Uterus (tissue), 4 donors: ENCODE data around the gene RAPH1. TPM values are rescaled to one million over a fixed set of nuclear protein-coding genes. Genes with fewer than 3 reads are reported as not detected.

Source experiments
- DNase-seq, 2 donors: peaks; one replicate each; pipeline ENCODE4 v3.0.0-alpha.2; 2019 to 2020
- H3K27ac ChIP-seq, 2 donors: fragments of 200-600 bp; sonication (generic); 1 replicate in 1 of 2; 2 replicates in 1 of 2; pipeline ENCODE4 v1.5.1; 2016 to 2018
- H3K27me3 ChIP-seq, 2 donors: fragments of 200-600 bp; sonication (generic); one replicate each; pipeline ENCODE4 v1.5.1; 2018 to 2019; ENCODE audit warnings: control low read depth in 1 of 2
- H3K36me3 ChIP-seq, 2 donors: fragments of 200-600 bp; sonication (generic); one replicate each; pipeline ENCODE4 v1.5.1; 2019; ENCODE audit warnings: control low read depth in 1 of 2
- H3K4me1 ChIP-seq, 2 donors: fragments of 200-600 bp; sonication (generic); one replicate each; pipeline ENCODE4 v1.5.1; 2018 to 2019; ENCODE audit warnings: control low read depth in 1 of 2
- H3K4me3 ChIP-seq, 2 donors: fragments of 200-600 bp; sonication (generic); 1 replicate in 1 of 2; 2 replicates in 1 of 2; pipeline ENCODE4 v1.5.1; 2018 to 2019; ENCODE audit warnings: mild to moderate bottlenecking in 1 of 2
- H3K9me3 ChIP-seq, 2 donors: fragments of 200-600 bp; sonication (generic); one replicate each; pipeline ENCODE4 v1.5.1; 2019; ENCODE audit warnings: control low read depth in 1 of 2
- CTCF ChIP-seq, 4 experiments: fragments of 200-600 bp in 2 of 4; fragments of 450-650 bp in 2 of 4; sonication (generic) in 2 of 4; IDR thresholded peaks; one replicate each; pipeline ENCODE4 v1.5.1; 2016 to 2019; ENCODE audit warnings: antibody characterized with exemption in 4 of 4, mild to moderate bottlenecking in 2 of 4, moderate library complexity in 1 of 4
- POLR2A ChIP-seq, 2 donors: fragments of 450-650 bp; IDR thresholded peaks; one replicate each; pipeline ENCODE4 v1.6.1; 2016; ENCODE audit warnings: antibody characterized with exemption in 2 of 2, mild to moderate bottlenecking in 1 of 2, moderate library complexity in 1 of 2
- intact Hi-C: fragments of 100-400 bp; cut with DNase I; formaldehyde crosslinking; loops from one replicate; pipeline ENCODE4 v1.15.1; 2023; ENCODE audit warnings: low total_unique reads
- total RNA-seq, 4 donors: library from RNA; depleted of rRNA in 3 of 4; stranded (reverse); fragments of >200 nt in 3 of 4; gene quantifications; one replicate each; pipeline versions ENCODE4 v1.1.0 to v1.2.4, GENCODE V29; 2014 to 2023
- donor health status: DM: yes; HTN: yes; CAD: no.

Gene RAPH1
- total RNA-seq, 4 donors from 2014 or later: 17.4 to 49.5 (median 23.5) TPM

GRCh38 chr2:203484266-203485112 lies 50.6 kb downstream of the RAPH1 start:
- intact Hi-C loops: no loop called here
- TF ChIP-seq CTCF (IDR thresholded peaks at IDR 0.05) (peak; percentile 30 to 63 (median 46)), POLR2A (IDR thresholded peaks at IDR 0.05) (no peak)
- Histone ChIP-seq H3K4me1 (no peaks in the 10 kb centered on the region), H3K4me3 (no peak overlapping the region), H3K27me3 (no peaks in the 10 kb centered on the region), H3K36me3 (no peaks in the 10 kb centered on the region), H3K27ac (no peak overlapping the region), H3K9me3 (no peaks in the 10 kb centered on the region)
- DNase-seq: peak in 1 of 2 donors; percentile 24

- no peak overlapping the region for H3K27ac ChIP-seq
- no peaks in the 10 kb centered on the region for H3K36me3 ChIP-seq
- H3K4me1 ChIP-seq: no peaks in the 10 kb centered on the region
- DNase-seq: no peak
- no peak overlapping the region for H3K4me3 ChIP-seq
- no peaks in the 10 kb centered on the region for H3K27me3 ChIP-seq
- H3K9me3 ChIP-seq: no peaks in the 10 kb centered on the region
- TF ChIP-seq CTCF (IDR thresholded peaks at IDR 0.05) (no peak), POLR2A (IDR thresholded peaks at IDR 0.05) (no peak)
- intact Hi-C loops: no loop called here
These were observed 54.5 kb downstream of the RAPH1 start for GRCh38 chr2:203480623-203481022.

GRCh38 chr2:203476881-203477280 lies 58.2 kb downstream of the RAPH1 start:
- Histone ChIP-seq H3K4me1 (no peaks in the 10 kb centered on the region), H3K4me3 (no peak overlapping the region), H3K36me3 (no peaks in the 10 kb centered on the region), H3K9me3 (no peaks in the 10 kb centered on the region), H3K27ac (no peak overlapping the region), H3K27me3 (no peaks in the 10 kb centered on the region)
- no peak for DNase-seq
- intact Hi-C loops: no loop called here
- no peak for TF ChIP-seq POLR2A (IDR thresholded peaks at IDR 0.05)
- TF ChIP-seq CTCF (IDR thresholded peaks at IDR 0.05): no peak

- TF ChIP-seq CTCF (IDR thresholded peaks at IDR 0.05) (no peak), POLR2A (IDR thresholded peaks at IDR 0.05) (no peak)
- intact Hi-C loops: no loop called here
- DNase-seq: no peak
- Histone ChIP-seq H3K36me3 (no peaks in the 10 kb centered on the region), H3K27ac (no peak overlapping the region), H3K4me1 (no peaks in the 10 kb centered on the region), H3K9me3 (no peaks in the 10 kb centered on the region), H3K27me3 (no peaks in the 10 kb centered on the region), H3K4me3 (no peak overlapping the region)
These were observed 63.8 kb downstream of the RAPH1 start for GRCh38 chr2:203471323-203471722.

GRCh38 chr2:203470371-203470770 lies 64.7 kb downstream of the RAPH1 start:
- intact Hi-C loops: no loop called here
- Histone ChIP-seq H3K27me3 (no peaks in the 10 kb centered on the region), H3K4me3 (no peak overlapping the region), H3K4me1 (no peaks in the 10 kb centered on the region), H3K36me3 (no peaks in the 10 kb centered on the region), H3K9me3 (no peaks in the 10 kb centered on the region), H3K27ac (no peak overlapping the region)
- TF ChIP-seq POLR2A (IDR thresholded peaks at IDR 0.05): no peak
- no peak for TF ChIP-seq CTCF (IDR thresholded peaks at IDR 0.05)
- DNase-seq: no peak
